Forelimb muscle (tissue), 1 donor: ENCODE data around the gene IFT22. TPM values are rescaled to one million over a fixed set of nuclear protein-coding genes. Genes with fewer than 3 reads are reported as not detected.
"Not testable (repeated sequence)": the region's sequence is repeated elsewhere in the genome, so short reads cannot be mapped to it uniquely, and the experiment has no call there.

Experiments used
- DNase-seq: peaks from one replicate; pipeline ENCODE4 v3.0.0-alpha.2; 2013; ENCODE audit warnings: low read depth
- polyA plus RNA-seq: library from polyadenylated mRNA; unstranded; fragments of 120-200 nt; gene quantifications from one replicate; pipeline ENCODE4 v1.2.1, GENCODE V29; 2013; ENCODE audit not compliant: insufficient read length

IFT22 gene
- 25.7 TPM for polyA plus RNA-seq

DNA sequence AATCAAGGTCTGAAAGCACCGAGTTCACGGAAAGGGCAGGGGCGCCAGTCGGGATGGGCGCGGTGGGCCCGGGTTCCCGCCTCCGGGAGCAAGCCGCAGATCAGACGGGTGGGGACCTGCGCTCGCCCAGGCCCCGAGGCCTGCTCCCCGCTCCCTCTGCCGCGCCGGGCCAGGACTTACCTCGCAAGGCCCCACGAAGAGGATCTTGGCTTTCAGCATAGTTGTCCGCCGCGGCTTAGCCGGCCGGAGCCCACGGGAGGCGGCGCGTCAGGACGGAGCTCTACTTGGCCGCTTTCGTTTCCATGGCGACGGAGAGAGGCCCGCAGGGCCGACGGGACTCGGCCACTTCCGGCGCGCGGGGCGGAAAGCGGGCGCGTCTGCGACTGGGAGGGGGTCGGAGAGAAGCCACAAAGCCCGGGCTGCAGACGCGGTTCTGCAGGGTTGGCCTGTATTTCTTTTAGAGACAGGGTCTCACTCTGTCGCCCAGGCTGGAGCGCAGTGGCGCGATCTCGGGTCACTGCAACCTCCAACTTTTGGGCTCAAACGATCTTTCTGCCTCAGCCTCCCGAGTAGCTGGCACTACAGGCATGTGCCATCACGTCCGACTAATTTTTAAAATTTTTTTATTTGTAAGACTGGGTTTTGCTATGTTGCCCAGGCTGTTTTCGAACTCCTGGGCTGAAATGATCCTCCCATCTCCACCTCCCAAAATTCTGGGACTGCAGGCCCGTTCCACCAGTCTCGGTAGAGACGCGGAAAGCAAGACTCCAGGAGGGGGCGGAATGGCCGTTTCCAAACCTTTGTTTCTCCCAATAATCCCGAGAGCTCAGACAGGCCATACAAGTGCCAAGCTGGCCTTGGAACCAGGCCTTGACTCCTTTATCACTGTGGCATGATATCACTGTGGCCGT is at the start of gene IFT22:
TSS of gene IFT22 (minus strand) at position 322 of the 911 bp plus-strand sequence. CDS start at position 219, 103 bp downstream.
- peak; percentile 73 for DNase-seq

DNA sequence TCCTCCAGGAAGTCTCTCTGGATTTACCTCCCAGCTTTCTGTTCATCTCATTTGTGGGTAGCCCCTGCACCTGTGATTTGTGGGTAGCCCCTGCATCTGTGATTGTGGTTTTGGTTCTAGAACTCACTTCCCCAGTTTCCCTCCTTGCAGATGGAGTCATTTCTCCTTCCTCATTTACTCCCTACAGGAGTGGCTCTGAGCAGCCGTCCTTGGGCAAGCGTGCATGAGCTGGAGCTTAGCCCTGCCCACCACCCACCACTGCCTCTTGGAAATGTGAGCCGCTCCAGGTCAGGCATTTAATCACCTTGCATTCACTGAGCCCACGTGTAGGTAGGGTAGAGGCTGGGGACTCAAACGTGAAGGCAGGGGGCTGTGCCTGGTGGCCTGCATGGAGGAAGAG is 49.2 kb upstream of the IFT22 start:
- no peak for DNase-seq

DNA sequence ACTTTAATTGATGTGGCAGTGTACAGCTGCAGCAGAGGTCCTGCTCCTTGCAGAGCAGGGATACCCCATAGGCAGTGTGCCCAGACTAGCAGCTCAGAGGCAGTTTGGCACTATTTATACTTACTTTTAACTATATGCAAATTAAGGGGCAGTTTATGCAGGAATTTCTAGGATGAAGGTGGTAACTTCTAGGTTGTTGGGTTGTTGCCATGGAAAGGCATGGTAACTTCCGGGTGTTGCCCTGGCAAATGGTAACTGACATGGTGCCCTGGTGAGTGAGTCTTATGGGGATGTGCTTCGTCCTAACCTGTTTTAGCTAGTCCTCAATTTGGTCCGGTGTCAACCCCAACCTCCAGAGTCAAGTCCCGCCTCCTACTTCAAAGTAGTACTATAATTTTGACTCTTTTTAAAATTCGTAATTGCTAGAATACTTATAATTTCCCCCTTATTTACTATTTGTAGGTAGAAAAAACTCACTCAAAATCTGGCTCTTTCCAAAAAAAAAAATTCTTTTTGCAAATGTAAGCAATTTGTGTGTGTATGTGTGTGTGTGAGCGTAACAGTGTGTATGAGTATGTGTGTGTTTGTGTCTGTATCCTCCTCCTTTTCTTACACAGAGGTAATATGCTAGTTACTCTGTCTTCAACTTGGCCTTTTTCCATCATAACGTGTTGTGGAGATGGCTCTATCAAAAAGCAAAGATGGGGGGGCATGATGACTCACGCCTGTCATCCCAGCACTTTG is 47.0 kb upstream of the IFT22 start:
- no peak for DNase-seq

DNA sequence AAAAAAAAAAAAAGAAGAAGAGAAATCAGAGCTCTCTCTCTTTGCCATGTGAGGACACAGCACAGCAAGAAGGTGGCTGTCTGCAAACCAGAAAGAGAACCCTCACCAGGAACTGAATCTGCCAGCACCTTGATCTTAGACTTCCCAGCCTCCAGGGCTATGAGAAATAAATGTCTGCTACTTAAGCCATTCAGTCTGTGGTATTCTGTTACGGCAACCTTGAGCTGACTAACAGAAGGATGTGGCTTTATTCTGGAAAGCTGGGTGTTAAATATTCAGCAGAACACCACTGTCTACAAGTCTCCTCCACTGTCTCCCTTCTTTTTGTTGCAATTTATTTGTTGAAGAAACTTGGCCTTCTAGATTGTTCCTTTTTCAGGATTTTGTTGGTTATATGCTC is 46.1 kb upstream of the IFT22 start:
- no peak for DNase-seq

GRCh38 chr7:101365956-101366355 is 44.3 kb upstream of the IFT22 start:
- no peak for DNase-seq

DNA sequence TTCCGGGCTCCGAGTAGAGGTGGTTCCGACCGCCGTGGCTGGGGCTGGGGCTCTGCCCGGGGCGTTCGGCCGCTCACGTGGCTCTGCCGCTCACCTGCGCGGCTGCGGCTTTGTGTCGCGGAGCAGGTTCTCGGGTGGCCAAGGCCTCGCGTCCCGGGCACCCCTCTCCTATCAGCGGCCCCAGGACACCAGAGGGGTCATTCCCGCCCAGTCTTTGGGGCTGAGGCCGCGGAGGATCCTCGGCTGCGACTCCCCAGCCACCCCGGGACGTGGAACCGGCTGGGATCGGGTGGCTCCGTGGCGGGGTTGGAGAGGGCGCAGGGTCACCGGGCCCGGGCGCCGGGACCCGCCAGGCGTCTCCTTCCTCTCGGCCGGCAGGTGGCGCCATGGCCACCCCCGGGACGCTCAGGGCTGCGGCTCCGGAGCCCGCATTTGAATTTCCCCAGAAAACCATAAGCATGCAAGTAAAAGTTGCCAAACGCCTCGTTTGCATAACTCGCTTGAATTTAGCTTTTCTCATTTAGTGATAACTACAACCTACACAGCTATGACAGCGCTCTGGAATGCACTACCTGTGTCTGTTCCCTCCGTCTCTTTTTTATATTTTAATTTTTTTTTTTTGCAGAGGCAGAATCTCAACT is 42.2 kb upstream of the IFT22 start:
- peak; percentile 28 for DNase-seq

GRCh38 chr7:101363196-101363733 is 41.7 kb upstream of the IFT22 start:
- no peak for DNase-seq

DNA sequence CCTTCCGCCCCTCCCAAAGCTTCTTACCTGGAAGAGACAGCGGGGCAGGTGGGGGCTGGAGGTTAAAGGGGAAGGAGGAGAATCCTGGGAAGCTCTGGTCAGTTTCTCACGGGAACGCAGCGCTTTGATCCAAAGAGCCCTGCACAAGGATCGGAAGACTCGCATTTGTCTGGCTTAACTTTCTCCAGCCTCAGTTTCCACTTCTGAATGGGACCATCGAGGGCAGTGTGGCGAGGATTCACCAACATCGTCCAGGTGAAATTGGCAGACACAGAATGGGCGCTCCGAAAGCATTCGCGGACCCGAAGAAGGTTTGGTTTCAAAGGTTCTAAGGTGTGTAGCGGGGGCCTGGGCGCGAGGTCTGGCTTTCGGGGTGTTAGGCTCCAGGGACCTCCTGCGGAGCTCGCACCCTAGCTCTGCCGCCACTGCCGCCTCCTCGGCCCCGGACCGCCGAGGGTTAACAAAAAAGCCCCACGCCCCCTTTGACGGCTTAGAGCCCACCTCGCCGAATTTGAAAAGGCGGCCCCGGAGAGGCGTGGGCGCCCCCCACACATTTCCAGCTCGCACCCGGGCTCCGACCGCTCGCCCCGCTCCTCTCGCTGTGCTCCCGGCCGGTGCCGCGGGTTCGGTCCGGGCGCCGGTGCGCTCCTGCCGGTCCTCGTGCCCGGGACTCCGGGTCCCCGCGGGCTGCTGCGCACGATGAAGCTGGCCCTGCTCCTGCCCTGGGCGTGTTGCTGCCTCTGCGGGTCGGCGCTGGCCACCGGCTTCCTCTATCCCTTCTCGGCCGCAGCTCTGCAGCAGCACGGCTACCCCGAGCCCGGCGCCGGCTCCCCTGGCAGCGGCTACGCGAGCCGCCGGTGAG is 41.0 kb upstream of the IFT22 start, which contains the start of gene COL26A1:
TSS of gene COL26A1 (plus strand) at position 542 of the 862 bp plus-strand sequence. CDS start at position 700, 158 bp downstream.
- DNase-seq: no peak

DNA sequence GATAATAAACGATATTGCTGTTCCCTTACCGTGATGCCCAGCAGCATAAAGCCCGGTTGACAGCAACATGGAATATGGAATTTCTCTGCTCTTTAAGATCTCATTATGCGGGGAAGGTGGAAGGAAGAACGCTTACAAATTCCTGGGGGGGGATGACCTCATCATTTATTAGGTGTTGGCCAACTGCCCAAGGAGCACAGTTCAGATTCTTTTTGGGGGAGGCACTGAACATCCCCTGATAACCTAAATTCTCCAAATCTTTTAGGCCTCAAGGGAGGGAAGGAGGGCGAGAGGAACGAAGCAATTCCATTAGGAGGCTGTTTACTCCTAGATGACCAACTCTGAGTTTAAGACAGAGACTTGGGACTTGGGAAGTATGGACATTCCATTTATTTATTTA is 35.8 kb upstream of the IFT22 start:
- DNase-seq: no peak

- DNase-seq: no peak
Observed at GRCh38 chr7:101352920-101353308, 31.3 kb upstream of the IFT22 start.

- DNase-seq: not testable (repeated sequence)
Observed at GRCh38 chr7:101349300-101349699, 27.7 kb upstream of the IFT22 start.

DNA sequence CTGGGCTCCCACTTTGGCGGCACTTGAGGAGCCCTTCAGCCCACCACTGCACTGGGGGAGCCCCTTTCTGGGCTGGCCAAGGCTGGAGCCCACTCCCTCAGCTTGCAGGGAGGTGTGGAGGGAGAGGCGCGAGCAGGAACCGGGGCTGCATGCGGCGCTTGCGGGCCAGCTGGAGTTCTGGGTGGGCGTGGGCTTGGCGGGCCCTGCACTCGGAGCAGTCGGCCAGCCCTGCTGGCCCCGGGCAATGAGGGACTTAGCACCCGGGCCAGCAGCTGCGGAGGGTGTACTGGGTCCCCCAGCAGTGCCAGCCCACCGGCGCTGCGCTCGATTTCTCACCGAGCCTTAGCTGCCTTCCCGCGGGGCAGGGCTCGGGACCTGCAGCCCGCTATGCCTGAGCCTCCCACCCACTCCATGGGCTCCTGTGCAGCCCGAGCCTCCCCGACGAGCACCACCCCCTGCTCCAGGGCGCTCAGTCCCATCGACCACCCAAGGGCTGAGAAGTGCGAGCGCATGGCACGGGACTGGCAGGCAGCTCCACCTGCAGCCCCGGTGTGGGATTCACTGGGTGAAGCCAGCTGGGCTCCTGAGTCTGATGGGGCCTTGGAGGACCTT is 26.9 kb upstream of the IFT22 start:
- not testable (repeated sequence) for DNase-seq

DNA sequence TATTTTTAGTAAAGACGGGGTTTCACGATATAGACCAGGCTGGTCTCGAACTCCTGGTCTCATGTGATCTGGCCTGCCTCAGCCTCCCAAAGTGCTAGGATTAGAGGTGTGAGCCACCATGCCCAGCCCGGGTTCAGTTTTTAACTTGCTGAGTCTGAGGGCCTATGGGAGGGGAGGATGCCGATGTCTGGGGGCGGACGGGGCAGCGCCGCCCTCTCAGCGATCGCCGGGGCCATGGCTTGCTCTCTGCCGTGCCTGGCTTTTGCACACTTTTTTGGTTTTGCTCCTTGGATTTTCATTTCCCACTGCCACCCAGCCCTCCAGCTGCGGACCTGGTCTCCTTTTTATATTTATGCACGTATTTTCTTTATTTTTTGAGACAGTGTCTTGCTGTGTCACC is 25.9 kb upstream of the IFT22 start:
- DNase-seq: no peak

- DNase-seq: no peak
Observed at GRCh38 chr7:101342892-101343291, 21.3 kb upstream of the IFT22 start.

DNA sequence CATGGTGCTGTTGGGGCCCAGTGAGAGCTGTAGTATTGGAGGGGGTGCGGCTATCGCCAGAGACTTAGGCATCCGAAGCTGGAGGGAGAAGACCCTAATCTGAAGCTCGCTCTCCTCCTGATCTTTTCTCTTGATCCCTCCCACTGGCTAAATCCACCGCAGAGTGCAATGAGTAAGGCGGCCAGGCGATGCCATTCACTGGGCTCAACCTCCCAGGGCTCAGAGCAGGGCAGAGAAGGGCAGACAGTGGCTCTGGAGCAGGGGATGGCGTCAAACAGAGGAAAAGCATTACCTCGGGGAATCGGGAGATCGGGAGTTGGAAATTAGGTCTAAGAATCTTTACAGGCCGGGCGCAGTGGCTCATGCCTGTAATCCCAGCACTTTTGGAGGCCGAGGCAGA is 18.8 kb upstream of the IFT22 start:
- no peak for DNase-seq

- DNase-seq: no peak
Observed at GRCh38 chr7:101333912-101334311, 12.3 kb upstream of the IFT22 start.

DNA sequence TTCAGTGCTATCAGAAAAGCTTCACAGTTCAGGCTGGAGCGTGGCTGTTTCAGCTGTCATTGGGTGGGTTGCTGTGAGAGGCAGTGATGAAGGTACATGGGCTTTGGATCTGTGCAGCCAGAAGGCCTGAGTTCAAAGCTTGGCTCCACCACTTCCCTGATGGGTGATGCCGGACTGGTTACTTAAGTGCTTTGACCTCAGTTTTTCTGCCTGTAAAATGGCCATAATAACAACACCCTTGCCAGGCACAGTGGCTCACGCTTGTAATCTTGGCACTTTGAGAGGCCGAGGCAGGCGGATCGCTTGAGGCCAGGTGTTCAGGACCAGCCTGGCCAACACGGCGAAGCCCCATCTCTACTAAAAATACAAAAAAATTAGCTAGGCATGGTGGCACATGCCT is 10.4 kb upstream of the IFT22 start:
- DNase-seq: no peak

- no peak for DNase-seq
Observed at GRCh38 chr7:101330011-101330484, 8.4 kb upstream of the IFT22 start.

DNA sequence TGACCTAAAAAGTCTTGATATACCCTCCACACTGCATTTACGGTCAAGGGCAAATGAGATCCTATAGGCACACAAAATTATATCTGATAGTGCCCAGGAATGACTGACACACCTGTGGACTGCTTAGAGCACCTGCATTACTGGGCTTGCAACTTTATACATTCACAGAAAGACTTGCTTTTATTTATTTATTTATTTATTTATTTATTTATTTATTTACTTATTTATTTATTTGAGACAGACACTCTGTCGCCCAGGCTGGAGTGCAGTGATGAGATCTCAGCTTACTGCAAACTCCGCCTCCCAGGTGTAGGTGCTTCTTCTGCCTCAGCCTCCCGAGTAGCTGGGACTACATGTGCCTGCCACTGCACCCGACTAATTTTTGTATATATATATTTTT is 6.5 kb upstream of the IFT22 start:
- DNase-seq: no peak

DNA sequence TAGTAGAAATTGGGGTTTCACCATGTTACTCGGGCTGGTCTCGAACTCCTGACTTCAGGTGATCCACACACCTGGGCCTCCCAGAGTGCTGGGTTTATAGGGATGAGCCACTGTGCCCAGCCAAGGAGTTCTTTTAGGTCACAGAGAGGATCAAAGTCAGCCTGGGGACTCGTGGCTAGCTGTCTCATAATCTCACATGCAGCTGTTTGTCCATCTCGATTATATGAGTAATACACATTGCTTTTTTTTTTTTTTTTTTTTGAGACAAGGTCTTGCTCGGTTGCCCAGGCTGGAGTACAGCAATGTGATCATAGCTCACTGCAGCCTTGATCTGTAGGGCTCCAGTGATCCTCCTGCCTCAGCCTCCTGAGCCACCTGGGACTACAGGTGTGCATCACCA is 2.2 kb downstream of the IFT22 start:
- DNase-seq: no peak
